Muscle of back (tissue), 13 donors: Measurements from ENCODE around the gene BRD3. TPM values are rescaled to one million over a fixed set of nuclear protein-coding genes. Genes with fewer than 3 reads are reported as not detected.
"Not testable (repeated sequence)": the region's sequence is repeated elsewhere in the genome, so short reads cannot be mapped to it uniquely, and the experiment has no call there.

Experiments
- DNase-seq, 3 donors: peaks; one replicate each; pipeline versions ENCODE4 v3.0.0 to v3.0.0-alpha.2; 2013
- long read RNA-seq, 9 donors: transcript quantifications; one replicate each; lab custom pipeline, GENCODE V29; 2026
- polyA plus RNA-seq, 10 donors: library from polyadenylated mRNA; unstranded; fragments of 120-200 nt; gene quantifications; one replicate each; pipeline ENCODE4 v1.2.1, GENCODE V29; 2013; ENCODE audit not compliant: insufficient read length in 10 of 10

The BRD3 gene
- polyA plus RNA-seq, result 10 to 100 TPM; 51.7 to 67.4 (median 58.4) TPM
- long read RNA-seq, donor 1, full-length matches to known transcripts, result 4 of 11 reads
- long read RNA-seq, donor 1, partial matches to known transcripts, result 7 of 11 reads
- long read RNA-seq, donor 1, other reads (novel, unspliced or antisense), result 0 of 11 reads
- long read RNA-seq, donor 2, full-length matches to known transcripts, result 2 of 2 reads
- long read RNA-seq, donor 2, partial matches to known transcripts, result 0 of 2 reads
- long read RNA-seq, donor 2, other reads (novel, unspliced or antisense), result 0 of 2 reads
- long read RNA-seq, donor 3, result 0 reads
- long read RNA-seq, donor 4, full-length matches to known transcripts, result 1 of 1 reads
- long read RNA-seq, donor 4, partial matches to known transcripts, result 0 of 1 reads
- long read RNA-seq, donor 4, other reads (novel, unspliced or antisense), result 0 of 1 reads
- long read RNA-seq, donor 5, partial matches to known transcripts, result 14 of 15 reads
- long read RNA-seq, donor 5, other reads (novel, unspliced or antisense), result 0 of 15 reads
- long read RNA-seq, donor 6, full-length matches to known transcripts, result 4 of 4 reads
- long read RNA-seq, donor 6, partial matches to known transcripts, result 0 of 4 reads
- long read RNA-seq, donor 6, other reads (novel, unspliced or antisense), result 0 of 4 reads
- long read RNA-seq, donor 7, full-length matches to known transcripts, result 5 of 5 reads
- long read RNA-seq, donor 7, partial matches to known transcripts, result 0 of 5 reads
- long read RNA-seq, donor 7, other reads (novel, unspliced or antisense), result 0 of 5 reads
- long read RNA-seq, donor 8, full-length matches to known transcripts, result 1 of 1 reads
- long read RNA-seq, donor 8, partial matches to known transcripts, result 0 of 1 reads
- long read RNA-seq, donor 8, other reads (novel, unspliced or antisense), result 0 of 1 reads
- long read RNA-seq, donor 9, result 0 reads

- DNase-seq, result peak; percentile 94 to 96 (median 95)
These were observed at the start of gene BRD3 for GRCh38 chr9:134067904-134068743. BRD3 (minus strand) TSS chr9:134068026; CDS start chr9:134053477, 14,549 bp downstream.

- no peak for DNase-seq
These were observed 44.7 kb upstream of the BRD3 start for GRCh38 chr9:134112561-134112960.

- no peak for DNase-seq
These were observed 43.2 kb upstream of the BRD3 start for GRCh38 chr9:134111064-134111463.

- DNase-seq, result no peak
These were observed 35.7 kb upstream of the BRD3 start for GRCh38 chr9:134103391-134103998.

- no peak for DNase-seq
These were observed 33.9 kb upstream of the BRD3 start for GRCh38 chr9:134101623-134102149.

GRCh38 chr9:134101133-134101532 lies 33.3 kb upstream of the BRD3 start:
- DNase-seq, result peak in 1 of 3 donors; percentile 22

- no peak for DNase-seq
These were observed 32.2 kb upstream of the BRD3 start for GRCh38 chr9:134100040-134100439.

- DNase-seq, result peak in 1 of 3 donors; percentile 1
These were observed 31.4 kb upstream of the BRD3 start for GRCh38 chr9:134099123-134099761.

- no peak for DNase-seq
These were observed 22.1 kb upstream of the BRD3 start for GRCh38 chr9:134089972-134090371.

GRCh38 chr9:134088063-134088725 lies 20.4 kb upstream of the BRD3 start:
- DNase-seq, result no peak

GRCh38 chr9:134085674-134086073 lies 17.8 kb upstream of the BRD3 start:
- no peak for DNase-seq

- no peak for DNase-seq
These were observed 15.6 kb upstream of the BRD3 start for GRCh38 chr9:134083451-134083850.

- no peak for DNase-seq
These were observed 8.8 kb upstream of the BRD3 start for GRCh38 chr9:134076644-134077043.

- not testable (repeated sequence) for DNase-seq
These were observed 7.9 kb upstream of the BRD3 start for GRCh38 chr9:134075689-134076088.

GRCh38 chr9:134073500-134073899 lies 5.7 kb upstream of the BRD3 start:
- DNase-seq, result no peak

- DNase-seq, result not testable (repeated sequence)
These were observed 4.9 kb upstream of the BRD3 start for GRCh38 chr9:134072683-134073082.

- DNase-seq, result no peak
These were observed 3.3 kb upstream of the BRD3 start for GRCh38 chr9:134071149-134071548.

- no peak for DNase-seq
These were observed 1.9 kb upstream of the BRD3 start for GRCh38 chr9:134069480-134070399.
